NCI-H146 (cell line): ENCODE results near the gene TMEM114.
"Not testable (repeated sequence)": the region's sequence is repeated elsewhere in the genome, so short reads cannot be mapped to it uniquely, and the experiment has no call there.

Experiments used
- DNase-seq: peaks from one replicate; lab custom pipeline; 2025; lab: John Stamatoyannopoulos, UW

Gene TMEM114

DNA sequence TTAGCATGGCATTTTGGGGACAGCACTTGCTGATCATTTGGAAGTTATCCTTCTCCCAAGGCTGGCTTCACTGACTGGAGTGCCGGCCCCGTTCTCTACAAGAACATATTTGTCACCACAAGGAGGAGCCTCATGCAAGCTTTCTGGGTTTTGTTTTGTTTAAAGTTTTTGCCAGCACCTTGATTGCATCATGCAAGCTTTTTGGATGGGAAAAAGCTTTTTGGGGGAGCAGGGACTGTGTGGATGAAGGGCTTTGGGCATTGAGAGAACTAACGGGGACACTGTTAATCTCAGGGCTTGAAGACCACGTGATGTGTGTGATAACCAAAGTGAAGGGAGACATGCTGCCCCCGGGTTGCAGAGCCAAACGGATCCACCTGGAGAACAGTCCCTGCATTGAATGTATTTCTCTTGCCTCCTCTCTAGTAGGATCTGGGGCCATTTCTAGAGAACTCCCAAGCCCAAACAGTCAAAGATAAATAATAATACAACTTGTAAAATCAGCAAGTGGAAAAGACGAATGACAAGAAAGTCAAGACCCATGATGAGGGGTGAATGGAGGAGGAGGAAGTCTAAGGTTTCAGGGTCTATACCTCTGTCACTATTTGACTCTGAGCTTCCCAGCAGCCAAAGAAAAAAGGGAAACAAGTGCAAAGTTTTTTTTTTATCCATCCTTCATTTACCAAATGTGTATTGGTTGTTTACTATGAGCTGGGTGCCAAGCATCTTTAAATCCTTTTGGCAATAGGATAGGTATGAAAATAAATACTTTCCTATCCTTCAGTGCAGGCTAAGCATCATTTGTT is 17.2 kb downstream of the TMEM114 start:
- DNase-seq = peak; percentile 5

DNA sequence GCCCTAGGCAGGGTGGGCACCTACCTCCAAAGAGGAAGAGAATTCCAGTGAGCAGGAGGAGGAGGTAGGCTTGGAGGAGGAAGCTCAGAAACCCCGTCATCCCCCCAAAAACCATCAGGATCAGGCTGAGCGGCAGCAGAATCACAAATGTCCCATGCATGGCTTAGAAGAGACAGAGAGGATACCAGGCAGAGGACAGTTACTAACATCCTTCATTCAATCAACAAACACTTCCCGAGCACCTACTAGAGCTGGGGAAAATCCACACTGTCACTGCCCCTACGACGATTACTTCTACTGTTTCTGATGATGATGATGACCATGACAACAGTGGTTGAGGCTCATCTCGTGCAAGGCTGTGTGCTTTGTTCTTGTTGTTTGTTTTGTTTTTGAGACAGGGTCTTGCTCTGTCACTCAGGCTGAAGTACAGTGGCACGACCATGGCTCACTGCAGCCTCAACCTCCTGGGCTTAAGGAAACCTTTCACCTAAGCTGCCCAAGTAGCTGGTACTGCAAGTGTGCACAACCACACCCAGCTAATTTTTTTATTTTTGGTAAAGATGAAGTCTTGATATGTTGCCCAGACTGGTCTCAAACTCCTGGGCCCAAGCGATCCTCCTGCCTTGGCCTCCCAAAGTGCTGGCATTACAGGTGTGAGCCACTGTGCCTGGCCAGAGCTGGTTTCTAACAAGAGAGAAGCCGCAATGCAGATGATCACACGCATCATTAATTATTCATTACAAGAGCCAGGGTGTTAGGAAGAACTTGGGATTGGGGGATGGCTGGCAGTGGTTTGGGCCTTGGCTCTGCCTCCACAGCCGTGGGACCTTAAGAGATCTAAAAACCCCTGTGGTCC is 18.0 kb downstream of the TMEM114 start:
- no peak for DNase-seq

DNA sequence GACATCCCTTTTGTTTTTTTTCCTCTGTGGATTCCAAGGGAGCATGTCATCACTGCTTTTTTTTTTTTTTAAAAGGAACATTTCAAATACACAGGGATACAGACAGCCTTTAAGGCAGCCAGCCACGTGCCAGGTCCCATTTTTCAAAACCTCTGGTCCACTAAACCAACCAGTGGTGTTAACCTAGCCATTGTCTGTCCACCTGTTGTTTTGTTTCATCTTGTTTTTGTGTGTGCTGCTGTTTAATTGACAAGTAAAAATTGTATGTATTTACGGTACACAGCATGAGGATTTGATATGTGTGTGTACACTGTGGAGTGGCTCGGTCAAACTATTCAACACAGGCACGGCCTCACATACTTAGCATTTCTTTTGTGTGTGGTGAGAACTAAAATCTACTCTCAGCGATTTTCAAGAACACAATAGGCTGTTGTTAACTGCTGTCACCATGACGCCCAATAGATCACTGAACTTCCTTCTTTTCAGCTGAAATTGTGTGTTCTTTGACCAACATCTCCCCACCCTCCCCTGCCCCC is 19.2 kb downstream of the TMEM114 start:
- peak; percentile 28 for DNase-seq

DNA sequence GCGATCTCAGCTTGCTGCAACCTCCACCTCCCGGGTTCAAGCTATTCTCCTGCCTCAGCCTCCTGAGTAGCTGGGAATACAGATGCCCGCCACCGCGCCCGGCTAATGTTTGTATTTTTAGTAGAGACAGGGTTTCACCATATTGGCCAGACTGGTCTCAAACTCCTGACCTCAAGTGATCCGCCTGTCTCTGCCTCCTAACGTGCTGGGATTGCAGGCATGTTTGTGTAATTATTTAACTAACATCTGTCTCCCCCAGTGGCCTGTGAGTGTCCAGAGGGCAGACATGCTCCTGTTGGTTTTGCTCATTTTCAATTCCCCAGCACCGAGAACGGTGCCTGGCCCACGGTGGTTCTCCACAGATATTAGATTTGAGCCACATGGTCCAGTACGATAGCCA is 19.9 kb downstream of the TMEM114 start:
- DNase-seq = not testable (repeated sequence)

DNA sequence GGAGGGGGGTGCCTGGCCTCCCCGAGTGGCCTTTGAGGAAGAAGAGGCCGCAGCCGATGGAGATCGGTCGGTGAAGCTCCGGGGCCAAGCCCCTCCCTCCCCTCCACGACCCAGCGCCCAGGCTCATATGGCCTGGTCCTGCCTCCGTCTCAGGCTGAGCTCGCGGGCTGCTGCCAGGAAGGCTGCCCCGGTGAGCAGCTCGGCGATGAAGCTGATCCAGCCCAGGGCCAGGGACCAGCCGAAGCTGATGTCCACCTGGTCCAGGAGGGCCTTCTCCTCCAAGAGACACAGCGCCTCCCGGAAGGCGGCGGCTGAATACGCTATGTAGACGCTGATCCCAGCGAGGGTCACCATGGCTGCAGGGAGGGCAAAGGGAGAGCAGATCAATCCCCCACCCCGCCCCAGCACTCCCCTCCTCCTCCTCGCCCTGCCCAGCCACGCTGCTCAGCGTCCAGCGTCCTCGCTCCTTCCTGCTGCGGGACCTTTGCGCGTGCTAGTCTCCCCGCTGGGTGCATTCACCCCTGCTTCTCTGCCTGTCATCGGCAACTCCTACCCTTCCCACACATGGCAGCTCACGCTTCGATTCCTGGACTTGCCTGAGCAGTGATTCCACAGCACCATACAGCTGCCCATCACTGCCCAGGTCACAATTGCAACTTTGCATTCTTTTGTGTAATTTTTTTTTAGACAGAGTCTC is 20.5 kb downstream of the TMEM114 start:
- DNase-seq = no peak

DNA sequence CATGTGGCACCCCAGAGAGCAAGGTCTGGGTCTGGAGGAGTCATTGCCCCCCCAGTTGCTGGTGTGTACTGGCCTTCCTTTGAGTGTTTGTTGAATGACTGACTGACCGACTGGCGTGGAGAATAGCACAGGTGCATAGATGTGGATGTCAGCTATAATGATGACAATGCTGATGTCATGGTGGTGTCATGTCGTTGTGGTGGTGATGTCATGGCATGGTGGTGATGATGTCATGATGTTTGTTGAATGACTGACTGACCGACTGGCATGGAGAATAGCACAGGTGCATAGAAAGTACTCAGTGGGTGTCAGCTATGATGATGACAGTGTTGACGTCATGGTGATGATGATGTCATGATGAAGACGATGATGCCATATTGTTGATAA is 22.1 kb downstream of the TMEM114 start:
- DNase-seq = no peak

DNA sequence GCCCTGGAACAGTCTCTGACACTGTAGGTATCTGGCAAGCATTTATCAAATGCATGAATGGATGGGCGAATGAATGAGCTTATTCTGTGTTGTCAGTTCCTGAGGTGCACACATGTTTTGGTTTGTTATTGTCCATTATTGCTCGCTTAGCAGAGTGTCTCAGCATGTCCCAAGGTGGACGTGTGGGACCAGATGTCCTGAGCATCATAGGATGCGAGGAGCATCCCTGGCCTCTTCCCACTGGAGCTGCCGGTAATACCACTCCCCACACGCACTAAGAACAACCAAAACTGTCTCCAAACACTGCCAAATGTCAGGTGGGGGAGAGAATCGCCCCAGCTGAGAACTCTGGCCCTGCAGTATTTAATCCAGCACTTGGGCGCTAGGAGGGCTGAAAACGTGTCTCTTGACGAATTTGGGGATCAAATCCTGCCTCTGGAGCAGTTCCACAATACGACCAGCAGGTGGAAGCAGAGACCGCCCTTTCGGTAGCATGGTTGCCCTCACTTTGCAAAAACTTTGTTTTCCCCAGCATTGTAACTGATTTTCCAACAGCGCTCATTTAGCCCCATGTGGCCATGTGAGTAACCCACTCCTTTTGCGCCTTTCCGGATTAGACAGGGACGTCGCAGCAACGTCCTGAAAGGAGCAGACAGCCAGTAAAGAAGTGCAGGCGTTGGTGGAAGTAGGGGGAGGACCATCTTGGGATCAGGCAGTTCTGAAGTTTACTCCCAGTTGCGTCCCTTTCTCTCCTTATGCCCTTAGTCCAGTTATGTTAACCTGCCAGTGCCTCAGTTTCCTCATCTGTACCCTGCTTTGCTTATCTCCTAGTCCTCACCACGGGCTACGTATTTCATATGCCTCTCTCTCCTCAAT is 22.7 kb downstream of the TMEM114 start:
- peak; percentile 86 for DNase-seq

DNA sequence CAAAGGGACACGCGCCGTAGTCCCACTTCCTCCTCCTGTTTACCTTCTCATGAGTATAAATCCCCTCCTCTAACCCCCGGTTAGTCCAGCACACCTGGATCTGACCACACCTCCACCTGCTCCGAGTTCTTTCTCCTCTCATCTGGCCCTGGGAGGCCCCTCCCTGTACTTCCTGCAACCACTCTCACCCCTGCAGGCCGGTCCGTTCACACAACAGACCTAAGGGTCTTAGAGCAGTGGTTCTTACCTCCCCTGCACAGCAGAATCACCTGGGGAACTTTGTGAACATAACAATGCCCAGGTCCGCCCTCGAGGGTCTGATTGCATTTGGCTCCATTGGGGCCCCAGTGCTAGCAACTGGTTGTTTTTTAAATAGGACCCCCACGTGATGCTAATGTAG is 24.8 kb downstream of the TMEM114 start:
- peak; percentile 60 for DNase-seq

DNA sequence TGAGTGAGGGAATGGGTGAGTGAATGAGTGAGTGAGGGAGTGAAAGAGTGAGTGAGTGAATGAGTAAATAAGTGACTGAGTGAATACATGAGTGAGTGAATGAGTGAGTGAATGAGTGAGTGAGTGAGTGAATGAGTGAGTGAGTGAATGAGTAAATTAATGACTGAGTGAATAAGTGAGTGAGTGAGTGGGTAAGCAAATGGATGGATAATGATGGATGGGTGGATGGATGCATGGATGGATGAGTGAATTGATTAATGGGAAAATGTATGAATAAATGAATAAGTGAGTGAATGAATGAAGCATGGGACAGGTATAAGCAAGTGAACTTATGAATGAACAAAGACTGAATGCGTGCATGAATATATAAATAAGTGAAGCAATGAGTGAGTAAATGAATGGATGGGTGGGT is 25.4 kb downstream of the TMEM114 start:
- DNase-seq = no peak

DNA sequence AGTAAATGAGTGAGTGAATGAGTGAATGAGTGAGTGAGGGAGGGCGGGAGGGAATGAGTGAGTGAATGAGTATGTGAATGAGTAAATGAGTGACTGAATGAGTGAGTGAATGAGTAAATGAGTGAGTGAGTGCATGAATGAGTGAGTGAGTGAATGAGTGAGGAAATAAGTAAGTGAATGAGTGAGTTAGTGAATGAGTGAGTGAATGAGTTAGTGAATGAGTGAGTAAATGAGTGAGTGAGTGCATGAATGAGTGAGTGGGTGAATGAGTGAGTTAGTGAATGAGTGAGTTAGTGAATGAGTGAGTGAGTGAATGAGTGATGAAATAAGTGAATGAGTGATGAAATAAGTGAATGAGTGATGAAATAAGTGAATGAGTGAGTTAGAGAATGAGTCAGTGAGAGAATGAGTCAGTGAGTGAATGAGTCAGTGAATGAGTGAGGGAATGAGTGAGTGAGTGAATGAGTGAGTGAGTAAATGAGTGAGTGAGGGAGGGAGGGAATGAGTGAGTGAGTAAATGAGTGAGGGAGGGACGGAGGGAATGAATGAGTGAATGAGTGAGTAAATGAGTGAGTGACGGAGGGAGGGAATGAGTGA is 26.3 kb downstream of the TMEM114 start:
- DNase-seq = not testable (repeated sequence)

DNA sequence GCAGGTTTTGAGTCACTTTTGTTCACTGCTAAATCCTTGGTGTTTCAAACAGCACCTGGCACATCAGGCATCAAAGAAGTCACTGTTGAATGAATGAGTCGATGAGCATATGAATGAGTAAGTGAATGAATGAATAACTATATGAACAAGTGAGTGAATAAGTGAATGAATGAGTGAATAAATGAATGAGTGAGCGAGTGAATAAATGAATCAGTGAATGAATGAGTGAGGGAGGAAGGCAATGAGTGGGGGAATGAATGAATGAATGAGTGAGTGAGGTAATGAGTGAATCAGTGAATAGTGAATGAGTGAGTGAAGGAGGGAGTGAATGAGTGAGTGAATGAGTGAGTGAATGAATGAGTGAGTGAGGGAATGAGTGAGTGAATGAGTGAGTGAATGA is 28.8 kb downstream of the TMEM114 start:
- no peak for DNase-seq

DNA sequence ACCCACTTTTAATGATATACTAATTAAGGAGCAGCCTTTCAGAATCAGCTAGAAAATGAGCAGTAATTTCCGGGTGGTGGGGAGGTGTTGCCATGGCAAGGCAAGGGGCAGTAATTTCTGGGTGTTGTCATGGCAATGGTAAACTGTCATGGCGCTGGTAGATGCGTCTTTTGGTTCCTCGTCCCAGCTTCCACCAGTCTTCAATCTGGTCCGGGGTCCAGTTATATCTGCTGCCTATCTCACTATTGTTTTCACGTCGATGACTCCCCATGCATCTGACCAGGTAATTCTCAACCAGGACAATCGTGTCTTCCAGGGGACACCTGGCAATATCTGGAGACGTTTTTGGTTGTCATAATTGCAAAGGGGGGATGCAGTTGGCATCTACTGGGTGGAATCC is 34.9 kb downstream of the TMEM114 start:
- no peak for DNase-seq

DNA sequence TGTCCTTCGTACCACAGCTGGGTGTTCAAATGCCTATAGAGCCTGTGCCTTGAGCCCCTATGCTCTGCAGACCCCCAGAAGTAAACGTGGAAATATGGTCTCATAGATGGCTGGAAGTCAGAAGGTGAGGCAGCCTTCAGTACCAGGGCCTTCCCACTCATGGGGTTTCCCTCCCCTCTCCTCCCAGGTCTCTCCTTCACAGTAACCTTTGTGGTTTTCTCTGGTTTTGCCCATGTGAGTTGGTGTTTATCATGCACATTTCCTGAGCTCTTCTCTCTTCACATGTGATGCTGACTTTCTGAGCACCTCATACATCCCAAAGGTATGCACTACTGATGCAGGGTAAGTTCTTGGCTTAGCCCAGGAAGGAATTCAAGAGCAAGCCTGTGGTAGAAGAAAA is 35.4 kb downstream of the TMEM114 start:
- no peak for DNase-seq

DNA sequence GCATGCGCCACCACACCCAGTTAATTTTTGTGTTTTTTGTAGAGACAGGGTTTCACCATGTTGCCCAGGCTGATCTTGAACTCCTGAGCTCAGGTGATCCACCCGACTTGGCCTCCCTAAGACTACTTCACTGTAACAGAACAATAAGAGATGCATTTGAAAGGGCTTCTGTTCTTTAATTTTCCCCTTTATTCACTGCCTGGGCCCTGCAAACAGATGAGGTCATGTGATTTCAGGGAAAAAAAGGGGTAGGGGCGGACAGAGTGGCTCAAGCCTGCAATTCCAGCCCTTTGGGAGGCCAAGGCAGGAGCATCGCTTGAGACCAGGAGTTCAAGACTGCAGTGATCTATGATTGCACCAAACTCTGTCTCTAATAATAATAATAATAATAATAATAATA is 36.3 kb downstream of the TMEM114 start:
- no peak for DNase-seq

DNA sequence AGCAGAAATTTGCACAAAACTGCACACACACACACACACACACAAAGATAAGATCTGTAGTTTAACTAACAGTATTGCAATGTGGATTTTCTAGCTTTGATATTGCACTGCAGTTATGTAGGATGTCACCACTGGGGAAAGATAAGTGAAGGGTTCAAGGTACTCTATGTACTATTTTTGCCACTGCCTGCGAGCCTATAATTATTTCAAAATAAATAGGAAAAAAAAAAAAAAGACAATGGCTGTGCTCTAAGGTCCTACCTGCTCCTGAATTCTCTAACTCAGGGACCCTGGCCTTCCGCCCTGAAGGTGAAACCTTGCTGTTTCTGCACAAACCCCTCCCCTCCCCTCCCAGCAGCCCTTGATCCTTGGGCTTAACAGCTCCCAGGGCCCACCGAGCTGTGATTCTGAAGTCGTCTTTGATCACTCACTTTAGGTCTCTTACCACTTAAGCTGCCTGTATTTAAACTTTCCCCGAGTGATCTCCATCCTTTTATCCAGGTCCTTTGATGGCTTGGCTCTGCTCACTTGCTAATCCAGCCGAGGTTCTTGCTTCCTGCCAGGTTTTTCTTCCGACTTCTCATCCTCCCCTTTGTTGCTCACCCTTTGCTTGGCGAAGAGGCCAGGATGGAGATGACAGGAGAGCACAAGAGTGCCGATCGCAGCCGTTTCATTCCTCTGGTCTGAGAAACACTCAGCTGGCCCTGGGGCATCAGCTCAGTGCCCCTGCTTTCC is 37.7 kb downstream of the TMEM114 start:
- DNase-seq = no peak

DNA sequence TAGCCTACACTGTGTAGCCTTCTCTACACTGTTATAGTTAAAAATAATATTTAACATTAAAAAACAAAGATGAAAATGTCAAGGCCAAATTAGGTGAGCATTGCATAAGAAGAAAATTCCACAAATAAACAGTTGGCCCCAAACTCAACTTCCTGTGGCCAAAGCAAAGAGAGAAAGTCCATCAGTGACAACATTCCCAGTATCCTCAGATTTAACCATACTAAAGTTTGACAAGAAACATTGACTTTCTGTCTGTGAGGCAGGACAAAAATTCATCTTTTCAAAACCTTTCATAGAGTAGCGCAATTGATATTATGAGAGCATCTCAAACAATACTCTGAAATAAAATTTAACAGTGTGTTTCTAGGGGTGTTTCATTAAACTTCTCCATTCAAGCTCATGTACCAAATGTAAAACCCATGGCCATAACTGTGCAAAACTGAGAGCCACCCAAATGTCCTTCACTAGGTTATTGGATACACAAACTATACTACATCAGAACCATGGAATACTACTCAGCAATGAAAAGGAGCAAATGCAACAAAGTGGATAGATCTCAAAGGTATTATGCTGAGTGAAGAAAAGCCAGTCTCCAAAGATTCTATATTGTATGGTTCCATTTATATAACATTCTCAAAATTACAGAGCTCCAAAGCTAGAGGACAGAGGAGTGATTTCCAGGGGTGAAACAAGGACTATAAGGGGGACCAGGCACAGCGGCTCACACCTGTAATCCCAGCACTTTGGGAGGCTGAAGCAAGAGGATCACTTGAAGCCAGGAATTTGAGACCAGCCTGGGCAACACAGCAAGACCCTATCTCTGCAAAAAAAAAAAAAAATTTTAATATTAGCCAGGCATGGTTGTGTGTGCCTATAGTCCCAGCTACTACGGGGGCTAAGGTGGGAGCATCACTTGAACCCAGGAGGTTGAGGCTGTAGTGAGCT is 38.7 kb downstream of the TMEM114 start:
- no peak for DNase-seq

DNA sequence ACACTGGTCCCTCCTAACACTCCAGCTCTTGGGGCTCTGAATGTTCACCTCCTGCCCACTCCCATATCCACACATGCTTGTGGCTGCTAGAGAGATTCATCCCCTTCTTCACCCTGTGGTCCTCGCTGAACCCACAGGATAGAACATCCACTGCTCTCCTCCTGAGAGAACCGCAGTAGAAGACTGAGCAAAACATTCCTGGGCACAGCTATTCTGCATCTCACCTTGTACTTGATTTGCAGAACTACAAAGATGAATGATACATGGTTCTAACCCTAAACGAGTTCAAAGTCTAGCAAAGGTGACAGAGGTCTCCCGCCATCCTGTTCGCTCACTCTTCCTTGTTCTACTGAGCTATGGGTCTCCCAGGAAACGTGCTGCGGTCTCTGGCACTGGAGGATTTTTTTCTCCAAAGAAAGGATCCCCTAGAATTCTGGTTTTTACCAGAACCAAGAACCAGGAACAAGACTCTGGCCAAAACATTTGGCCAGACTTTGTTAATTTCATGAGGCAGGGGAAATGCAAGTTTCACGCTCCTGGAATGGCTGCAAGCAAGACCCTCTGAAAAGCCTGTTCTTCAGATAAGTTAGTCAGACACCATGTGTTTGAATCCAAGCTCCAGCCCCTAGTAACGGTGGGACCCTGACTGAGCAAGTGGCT is 39.5 kb downstream of the TMEM114 start:
- no peak for DNase-seq

DNA sequence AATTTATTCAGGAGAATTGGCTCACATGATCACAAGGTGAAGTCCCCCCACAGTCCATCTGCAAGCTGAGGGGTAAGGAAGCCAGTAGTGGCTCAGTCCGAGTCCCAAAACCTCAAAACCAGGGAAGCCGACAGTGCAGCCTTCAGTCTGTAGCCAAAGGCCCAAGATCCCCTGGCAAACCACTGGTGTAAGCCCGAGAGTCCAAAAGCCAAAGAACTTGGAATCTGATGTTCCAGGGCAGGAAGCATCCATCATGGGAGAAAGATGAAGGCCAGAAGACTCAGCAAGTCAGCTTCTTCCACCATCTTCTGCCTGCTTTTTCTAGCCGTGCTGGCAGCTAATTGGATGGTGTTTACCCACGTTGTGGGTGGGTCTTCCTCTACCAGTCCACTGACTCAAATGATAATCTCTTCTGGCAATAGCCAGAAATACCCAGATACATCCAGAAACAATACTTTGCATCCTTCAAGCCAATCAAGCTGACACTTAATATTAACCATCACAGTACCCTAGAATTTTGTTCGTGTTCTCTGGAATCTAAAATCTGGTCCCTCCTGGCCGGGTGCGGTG is 40.4 kb downstream of the TMEM114 start:
- no peak for DNase-seq
